Measurements from ENCODE around the gene AP2A2. TPM values are rescaled to one million over a fixed set of nuclear protein-coding genes. Genes with fewer than 3 reads are reported as not detected.
A peak's percentile ranks its signal among the peaks of the same experiment; 100 is the strongest.
"Not testable (repeated sequence)": the region's sequence is repeated elsewhere in the genome, so short reads cannot be mapped to it uniquely, and the experiment has no call there.

The AP2A2 gene
- total RNA-seq, 2 donors from 2014 or later = 49.5 to 57.0 TPM

GRCh38 chr11:955154-956063 lies 29.7 kb downstream of the AP2A2 start:
- no peaks in the 10 kb centered on the region for H3K36me3 Mint-ChIP-seq (ENCODE audit: insufficient read depth in 2 of 2)
- H3K9me3 Mint-ChIP-seq = no peaks in the 10 kb centered on the region
- H3K4me3 Mint-ChIP-seq = no peak overlapping the region
- ATAC-seq (replicated peaks in 1 of 2) (no peak), DNase-seq (no peak)
- H3K4me1 Mint-ChIP-seq (ENCODE audit: low read depth) = peaks cover 15% of the 10 kb centered on the region
- peak overlapping the region; percentile 43 for H3K27ac Mint-ChIP-seq
- no peaks in the 10 kb centered on the region for H3K27me3 Mint-ChIP-seq (ENCODE audit: low read depth)

- H3K36me3 Mint-ChIP-seq (ENCODE audit: insufficient read depth in 2 of 2) = peaks cover 0 to 4% of the 10 kb centered on the region in 2 donors
- H3K9me3 Mint-ChIP-seq = no peaks in the 10 kb centered on the region
Measured at GRCh38 chr11:957212-957920, 31.7 kb downstream of the AP2A2 start.

GRCh38 chr11:958101-958500 lies 32.4 kb downstream of the AP2A2 start:
- Mint-ChIP-seq H3K4me1 (ENCODE audit: low read depth) (peaks cover 5% of the 10 kb centered on the region), H3K4me3 (no peak overlapping the region), H3K36me3 (ENCODE audit: insufficient read depth in 2 of 2) (peaks cover 0 to 6% of the 10 kb centered on the region in 2 donors), H3K27me3 (ENCODE audit: low read depth) (no peaks in the 10 kb centered on the region), H3K9me3 (no peaks in the 10 kb centered on the region), H3K27ac (no peak overlapping the region)
- ATAC-seq (replicated peaks in 1 of 2) (no peak), DNase-seq (no peak)

More at GRCh38 chr11:957212-957920, 31.7 kb downstream of the AP2A2 start:
- DNase-seq (no peak), ATAC-seq (replicated peaks in 1 of 2) (no peak)
- H3K4me3 Mint-ChIP-seq = no peak overlapping the region
- no peak overlapping the region for H3K27ac Mint-ChIP-seq
- peaks cover 11% of the 10 kb centered on the region for H3K4me1 Mint-ChIP-seq (ENCODE audit: low read depth)
- H3K27me3 Mint-ChIP-seq (ENCODE audit: low read depth) = no peaks in the 10 kb centered on the region

GRCh38 chr11:959027-959426 lies 33.4 kb downstream of the AP2A2 start:
- no peak for DNase-seq
- peaks cover 5% of the 10 kb centered on the region for H3K4me1 Mint-ChIP-seq (ENCODE audit: low read depth)
- H3K27me3 Mint-ChIP-seq (ENCODE audit: low read depth) = no peaks in the 10 kb centered on the region
- no peak overlapping the region for H3K4me3 Mint-ChIP-seq
- ATAC-seq (replicated peaks in 1 of 2) = no peak
- peak overlapping the region; percentile 12 for H3K27ac Mint-ChIP-seq
- H3K36me3 Mint-ChIP-seq (ENCODE audit: insufficient read depth in 2 of 2) = peaks cover 0 to 10% of the 10 kb centered on the region in 2 donors
- H3K9me3 Mint-ChIP-seq = no peaks in the 10 kb centered on the region

GRCh38 chr11:959608-960007 lies 33.9 kb downstream of the AP2A2 start:
- ATAC-seq (replicated peaks in 1 of 2) (no peak), DNase-seq (no peak)
- Mint-ChIP-seq H3K27ac (no peak overlapping the region), H3K27me3 (ENCODE audit: low read depth) (no peaks in the 10 kb centered on the region), H3K4me3 (no peak overlapping the region), H3K9me3 (peaks cover 0 to 1% of the 10 kb centered on the region in 2 donors), H3K4me1 (ENCODE audit: low read depth) (peaks cover under 1% of the 10 kb centered on the region), H3K36me3 (ENCODE audit: insufficient read depth in 2 of 2) (peaks cover 0 to 12% of the 10 kb centered on the region in 2 donors)

GRCh38 chr11:961310-961920 lies 35.7 kb downstream of the AP2A2 start:
- not testable (repeated sequence) for H3K4me3 Mint-ChIP-seq; H3K9me3 Mint-ChIP-seq; H3K27me3 Mint-ChIP-seq (ENCODE audit: low read depth); H3K4me1 Mint-ChIP-seq (ENCODE audit: low read depth); DNase-seq; ATAC-seq (replicated peaks in 1 of 2)
- Mint-ChIP-seq H3K36me3 (ENCODE audit: insufficient read depth in 2 of 2) (peaks cover 2 to 17% of the 10 kb centered on the region in 2 donors), H3K27ac (peak overlapping the region; percentile 52)

GRCh38 chr11:961921-962320 lies 36.3 kb downstream of the AP2A2 start:
- H3K4me3 Mint-ChIP-seq = no peak overlapping the region
- no peak for DNase-seq
- peaks cover 0 to 2% of the 10 kb centered on the region in 2 donors for H3K9me3 Mint-ChIP-seq
- peaks cover 7% of the 10 kb centered on the region for H3K4me1 Mint-ChIP-seq (ENCODE audit: low read depth)
- H3K36me3 Mint-ChIP-seq (ENCODE audit: insufficient read depth in 2 of 2) = peaks cover 2 to 17% of the 10 kb centered on the region in 2 donors
- H3K27ac Mint-ChIP-seq = no peak overlapping the region
- no peak for ATAC-seq (replicated peaks in 1 of 2)
- no peaks in the 10 kb centered on the region for H3K27me3 Mint-ChIP-seq (ENCODE audit: low read depth)

- Mint-ChIP-seq H3K27ac (no peak overlapping the region), H3K9me3 (peaks cover 0 to 2% of the 10 kb centered on the region in 2 donors), H3K27me3 (ENCODE audit: low read depth) (no peaks in the 10 kb centered on the region), H3K36me3 (ENCODE audit: insufficient read depth in 2 of 2) (peaks cover 2 to 17% of the 10 kb centered on the region in 2 donors), H3K4me3 (no peak overlapping the region), H3K4me1 (ENCODE audit: low read depth) (peaks cover 7% of the 10 kb centered on the region)
- ATAC-seq (replicated peaks in 1 of 2) (no peak), DNase-seq (no peak)
Measured at GRCh38 chr11:962688-963087, 37.0 kb downstream of the AP2A2 start.

- ATAC-seq (replicated peaks in 1 of 2) (no peak), DNase-seq (no peak)
- Mint-ChIP-seq H3K36me3 (ENCODE audit: insufficient read depth in 2 of 2) (peaks cover 2 to 17% of the 10 kb centered on the region in 2 donors), H3K9me3 (peaks cover 0 to 2% of the 10 kb centered on the region in 2 donors), H3K4me3 (no peak overlapping the region), H3K27me3 (ENCODE audit: low read depth) (no peaks in the 10 kb centered on the region), H3K4me1 (ENCODE audit: low read depth) (peaks cover 11% of the 10 kb centered on the region), H3K27ac (no peak overlapping the region)
Measured at GRCh38 chr11:963852-964251, 38.2 kb downstream of the AP2A2 start.

GRCh38 chr11:965206-965775 lies 39.6 kb downstream of the AP2A2 start:
- H3K36me3 Mint-ChIP-seq (ENCODE audit: insufficient read depth in 2 of 2) = peaks cover 2 to 17% of the 10 kb centered on the region in 2 donors
- peaks cover 0 to 2% of the 10 kb centered on the region in 2 donors for H3K9me3 Mint-ChIP-seq
- H3K4me3 Mint-ChIP-seq = no peak overlapping the region
- H3K27me3 Mint-ChIP-seq (ENCODE audit: low read depth) = no peaks in the 10 kb centered on the region
- ATAC-seq (replicated peaks in 1 of 2) (no peak), DNase-seq (no peak)
- no peak overlapping the region for H3K27ac Mint-ChIP-seq
- peaks cover 22% of the 10 kb centered on the region for H3K4me1 Mint-ChIP-seq (ENCODE audit: low read depth)

GRCh38 chr11:967995-968751 lies 42.5 kb downstream of the AP2A2 start:
- Mint-ChIP-seq H3K4me1 (ENCODE audit: low read depth) (peaks cover 32% of the 10 kb centered on the region), H3K36me3 (ENCODE audit: insufficient read depth in 2 of 2) (peaks cover 2 to 11% of the 10 kb centered on the region in 2 donors), H3K4me3 (no peak overlapping the region)

GRCh38 chr11:968822-969221 lies 43.2 kb downstream of the AP2A2 start:
- H3K4me3 Mint-ChIP-seq = no peak overlapping the region
- H3K27me3 Mint-ChIP-seq (ENCODE audit: low read depth) = no peaks in the 10 kb centered on the region
- DNase-seq (no peak), ATAC-seq (replicated peaks in 1 of 2) (no peak)
- H3K4me1 Mint-ChIP-seq (ENCODE audit: low read depth) = peaks cover 32% of the 10 kb centered on the region
- peaks cover 0 to 2% of the 10 kb centered on the region in 2 donors for H3K9me3 Mint-ChIP-seq
- peaks cover 2 to 9% of the 10 kb centered on the region in 2 donors for H3K36me3 Mint-ChIP-seq (ENCODE audit: insufficient read depth in 2 of 2)
- no peak overlapping the region for H3K27ac Mint-ChIP-seq

More at GRCh38 chr11:967995-968751, 42.5 kb downstream of the AP2A2 start:
- no peak for ATAC-seq (replicated peaks in 1 of 2)
- H3K27ac Mint-ChIP-seq = no peak overlapping the region
- peaks cover 0 to 2% of the 10 kb centered on the region in 2 donors for H3K9me3 Mint-ChIP-seq
- H3K27me3 Mint-ChIP-seq (ENCODE audit: low read depth) = no peaks in the 10 kb centered on the region
- DNase-seq = no peak

Measured in activated T-cell treated with anti-CD3 and anti-CD28 coated beads, Interleukin-2, amount 50 U/mL, for 72 hours (primary cell).